Esophagus muscularis mucosa (tissue), 4 donors: ENCODE measurements around the gene EGR1.

Experiments used
- EP300 ChIP-seq: sonication (generic); formaldehyde crosslinking; IDR thresholded peaks from one replicate; pipeline ENCODE4 v1.6.1; 2017; ENCODE audit warnings: antibody characterized with exemption
- POLR2A ChIP-seq: fragments of 450-650 bp; IDR thresholded peaks from one replicate; pipeline ENCODE4 v1.6.1; 2017; ENCODE audit warnings: antibody characterized with exemption, moderate library complexity, mild to moderate bottlenecking, low read depth
- POLR2AphosphoS5 ChIP-seq, 2 donors: sonication (generic); formaldehyde crosslinking; IDR thresholded peaks; one replicate each; pipeline ENCODE4 v1.6.1; 2017; ENCODE audit warnings: antibody characterized with exemption in 2 of 2
- TF ChIP-seq, protein P1 (sequence below), 3 experiments: fragments of 200-600 bp in 2 of 3; fragments of 450-650 bp in 1 of 3; sonication (generic) in 2 of 3; IDR thresholded peaks; one replicate each; pipeline ENCODE4 v1.5.1; 2017 to 2019; ENCODE audit warnings: antibody characterized with exemption in 3 of 3, mild to moderate bottlenecking in 2 of 3, moderate library complexity in 1 of 3

DNA sequence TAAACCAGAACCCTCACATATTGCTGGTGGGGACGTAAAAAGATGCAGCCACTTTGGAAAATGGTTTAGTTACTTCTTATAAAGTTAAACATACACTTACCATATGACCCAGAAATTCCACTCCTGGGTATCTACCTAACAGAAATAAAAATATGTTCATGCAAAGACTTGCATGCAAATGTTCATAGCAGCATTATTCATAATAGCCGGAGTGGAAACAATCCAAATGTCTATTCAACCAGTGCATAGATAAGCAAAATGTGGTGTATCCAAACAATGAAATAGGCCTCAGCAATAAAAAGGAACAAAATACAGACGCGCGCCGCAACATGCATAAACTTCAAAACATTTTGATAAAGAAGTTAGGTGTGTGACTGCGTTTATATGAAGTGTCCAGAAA is 11.6 kb downstream of the EGR1 start:
- TF ChIP-seq, protein P1, sequence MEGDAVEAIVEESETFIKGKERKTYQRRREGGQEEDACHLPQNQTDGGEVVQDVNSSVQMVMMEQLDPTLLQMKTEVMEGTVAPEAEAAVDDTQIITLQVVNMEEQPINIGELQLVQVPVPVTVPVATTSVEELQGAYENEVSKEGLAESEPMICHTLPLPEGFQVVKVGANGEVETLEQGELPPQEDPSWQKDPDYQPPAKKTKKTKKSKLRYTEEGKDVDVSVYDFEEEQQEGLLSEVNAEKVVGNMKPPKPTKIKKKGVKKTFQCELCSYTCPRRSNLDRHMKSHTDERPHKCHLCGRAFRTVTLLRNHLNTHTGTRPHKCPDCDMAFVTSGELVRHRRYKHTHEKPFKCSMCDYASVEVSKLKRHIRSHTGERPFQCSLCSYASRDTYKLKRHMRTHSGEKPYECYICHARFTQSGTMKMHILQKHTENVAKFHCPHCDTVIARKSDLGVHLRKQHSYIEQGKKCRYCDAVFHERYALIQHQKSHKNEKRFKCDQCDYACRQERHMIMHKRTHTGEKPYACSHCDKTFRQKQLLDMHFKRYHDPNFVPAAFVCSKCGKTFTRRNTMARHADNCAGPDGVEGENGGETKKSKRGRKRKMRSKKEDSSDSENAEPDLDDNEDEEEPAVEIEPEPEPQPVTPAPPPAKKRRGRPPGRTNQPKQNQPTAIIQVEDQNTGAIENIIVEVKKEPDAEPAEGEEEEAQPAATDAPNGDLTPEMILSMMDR (IDR thresholded peaks at IDR 0.05), result no peak
- no peak for TF ChIP-seq POLR2AphosphoS5 (IDR thresholded peaks at IDR 0.05)
- no peak for TF ChIP-seq POLR2A
- TF ChIP-seq EP300, result no peak
